HEK293 (cell line): ENCODE data around the gene TNP2.

Source experiments
- ATF2 ChIP-seq: fragments of 450-650 bp; formaldehyde crosslinking; IDR thresholded peaks from 2 replicates; pipeline ENCODE4 v1.5.1; 2016; ENCODE audit warnings: missing biosample characterization, missing genetic modification characterization, low read depth
- CTCF ChIP-seq: fragments of 450-650 bp; formaldehyde crosslinking; IDR thresholded peaks from 2 replicates; pipeline ENCODE4 v1.5.1; 2016; ENCODE audit warnings: missing biosample characterization, missing genetic modification characterization
- GLI4 ChIP-seq: fragments of 450-650 bp; formaldehyde crosslinking; IDR thresholded peaks from 2 replicates; pipeline ENCODE4 v1.5.1; 2016; ENCODE audit warnings: missing biosample characterization, missing genetic modification characterization
- PRDM1 ChIP-seq: fragments of 450-650 bp; formaldehyde crosslinking; IDR thresholded peaks from 2 replicates; pipeline ENCODE4; 2016; ENCODE audit warnings: missing biosample characterization, missing genetic modification characterization
- ZBTB48 ChIP-seq: fragments of 450-650 bp; formaldehyde crosslinking; IDR thresholded peaks from 2 replicates; pipeline ENCODE4 v1.5.1; 2016; ENCODE audit warnings: missing biosample characterization, missing genetic modification characterization
- ZBTB8A ChIP-seq: fragments of 450-650 bp; formaldehyde crosslinking; IDR thresholded peaks from 2 replicates; pipeline ENCODE4 v1.5.1; 2016; ENCODE audit warnings: missing biosample characterization, missing genetic modification characterization
- ZIC2 ChIP-seq: fragments of 450-650 bp; formaldehyde crosslinking; IDR thresholded peaks from 2 replicates; pipeline ENCODE4 v1.5.1; 2016; ENCODE audit warnings: missing biosample characterization, missing genetic modification characterization
- ZNF146 ChIP-seq: fragments of 450-650 bp; formaldehyde crosslinking; IDR thresholded peaks from 2 replicates; pipeline ENCODE4 v1.5.1; 2016; ENCODE audit warnings: missing biosample characterization, missing genetic modification characterization
- ZNF26 ChIP-seq: fragments of 450-650 bp; formaldehyde crosslinking; IDR thresholded peaks from 2 replicates; pipeline ENCODE4 v1.5.1; 2016; ENCODE audit warnings: missing biosample characterization, missing genetic modification characterization
- ZNF302 ChIP-seq: fragments of 450-650 bp; formaldehyde crosslinking; IDR thresholded peaks from 2 replicates; pipeline ENCODE4 v1.5.1; 2016; ENCODE audit warnings: missing biosample characterization, missing genetic modification characterization, low read depth
- ZNF341 ChIP-seq: fragments of 450-650 bp; formaldehyde crosslinking; IDR thresholded peaks from 2 replicates; pipeline ENCODE4; 2016; ENCODE audit warnings: low read depth, missing biosample characterization, missing genetic modification characterization

- TF ChIP-seq CTCF (tag by site-specific recombination), result no peak
- TF ChIP-seq ZNF146 (tag by site-specific recombination), result no peak
- no peak for TF ChIP-seq GLI4 (tag by site-specific recombination)
- TF ChIP-seq PRDM1 (tag by site-specific recombination), result no peak
- no peak for TF ChIP-seq ZNF26 (tag by site-specific recombination)
- no peak for TF ChIP-seq ZBTB8A
- no peak for TF ChIP-seq ZNF302 (tag by site-specific recombination)
- no peak for TF ChIP-seq ZBTB48
- no peak for TF ChIP-seq ZIC2 (tag by site-specific recombination)
- no peak for TF ChIP-seq ZNF341
- no peak for TF ChIP-seq ATF2
Observed at GRCh38 chr16:11270602-11271162, 1.6 kb upstream of the TNP2 start.
